Measurements from ENCODE around the gene ELAVL4.

Gene ELAVL4

GRCh38 chr1:50180367-50180766, 71.6 kb downstream of the ELAVL4 start:
- DNase-seq = no peak

GRCh38 chr1:50181027-50181663, 72.4 kb downstream of the ELAVL4 start:
- DNase-seq = no peak

- no peak for DNase-seq
Measured at GRCh38 chr1:50183378-50184133, 74.8 kb downstream of the ELAVL4 start.

GRCh38 chr1:50189369-50189768, 80.6 kb downstream of the ELAVL4 start:
- no peak for DNase-seq

GRCh38 chr1:50193002-50193401, 84.3 kb downstream of the ELAVL4 start:
- no peak for DNase-seq

GRCh38 chr1:50195205-50195604, 86.5 kb downstream of the ELAVL4 start:
- no peak for DNase-seq

- DNase-seq = no peak
Measured at GRCh38 chr1:50196081-50196480, 87.4 kb downstream of the ELAVL4 start.

GRCh38 chr1:50197216-50197615, 88.5 kb downstream of the ELAVL4 start:
- DNase-seq = no peak

- peak in 1 of 14 donors; percentile 24 for DNase-seq
Measured at GRCh38 chr1:50208315-50208714, 99.6 kb downstream of the ELAVL4 start.

GRCh38 chr1:50208756-50209155, 100.0 kb downstream of the ELAVL4 start:
- no peak for DNase-seq

GRCh38 chr1:50209749-50210148, 101.0 kb downstream of the ELAVL4 start:
- no peak for DNase-seq

GRCh38 chr1:50213505-50213904, 104.8 kb downstream of the ELAVL4 start:
- DNase-seq = no peak

- DNase-seq = no peak
Measured at GRCh38 chr1:50214717-50215116, 106.0 kb downstream of the ELAVL4 start.

GRCh38 chr1:50218344-50219120, 109.8 kb downstream of the ELAVL4 start:
- DNase-seq = no peak

GRCh38 chr1:50228871-50229384, 120.2 kb downstream of the ELAVL4 start:
- no peak for DNase-seq

- DNase-seq = no peak
Measured at GRCh38 chr1:50231209-50231608, 122.5 kb downstream of the ELAVL4 start.

GRCh38 chr1:50232336-50232735, 123.6 kb downstream of the ELAVL4 start:
- no peak for DNase-seq

- no peak for DNase-seq
Measured at GRCh38 chr1:50236656-50237055, 127.9 kb downstream of the ELAVL4 start.

- DNase-seq = no peak
Measured at GRCh38 chr1:50237056-50237455, 128.3 kb downstream of the ELAVL4 start.

GRCh38 chr1:50243939-50244338, 135.2 kb downstream of the ELAVL4 start:
- DNase-seq = no peak

- no peak for DNase-seq
Measured at GRCh38 chr1:50246869-50247268, 138.1 kb downstream of the ELAVL4 start.

- DNase-seq = peak in 1 of 14 donors; percentile 1
Measured at GRCh38 chr1:50251702-50252101, 143.0 kb downstream of the ELAVL4 start.

- DNase-seq = no peak
Measured at GRCh38 chr1:50252196-50252595, 143.5 kb downstream of the ELAVL4 start.

Data from C1 segment of cervical spinal cord (tissue), 14 donors.